ENCODE measurements around the gene MRGPRX2. TPM values are rescaled to one million over a fixed set of nuclear protein-coding genes. Genes with fewer than 3 reads are reported as not detected.

Gene MRGPRX2
- not detected in 2 replicates for total RNA-seq

DNA sequence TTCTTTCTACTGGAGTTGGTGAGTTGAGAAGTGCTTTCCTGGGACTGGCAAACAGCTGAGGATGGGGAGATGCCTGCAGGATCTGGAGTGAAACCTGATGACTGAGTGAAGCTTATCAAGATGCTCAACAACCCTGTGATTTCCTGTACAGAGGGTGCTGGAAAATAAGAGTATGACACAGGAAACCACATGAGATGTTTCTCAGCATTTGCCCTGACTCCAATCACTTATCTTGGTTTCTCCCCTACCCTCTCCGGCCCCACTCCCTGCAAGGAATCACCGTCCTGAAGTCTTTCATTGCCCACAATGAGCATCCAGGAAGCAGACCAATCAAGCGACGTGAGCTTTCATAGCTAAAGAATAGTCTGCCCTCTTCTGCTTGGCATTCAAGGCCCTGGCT is at the start of gene MRGPRX2:
Gene MRGPRX2, minus strand, starts transcription at position 89 of the 400 bp plus-strand sequence. CDS start 4,315 bp downstream, outside the sequence.

Other genes with a start within 250 kb of the MRGPRX2 start
- gene MRGPRX1, start 121.3 kb downstream of the MRGPRX2 start, total RNA-seq, result not detected in 2 replicates
- 13.9 and 14.2 TPM in 2 replicates for gene ZDHHC13, start 56.5 kb upstream of the MRGPRX2 start, total RNA-seq
- 0.19 TPM in 1 of 2 replicates, not detected in the other for gene CSRP3, start 141.3 kb upstream of the MRGPRX2 start, total RNA-seq
- gene E2F8, start 180.2 kb upstream of the MRGPRX2 start, total RNA-seq, result 0.56 and 0.79 TPM in 2 replicates

All from aortic smooth muscle cell (primary cell).